Endothelial cell of umbilical vein (primary cell): ENCODE measurements around the gene SOX13. TPM values are rescaled to one million over a fixed set of nuclear protein-coding genes. Genes with fewer than 3 reads are reported as not detected.

Source experiments
- BruUV-seq: library from RNA; stranded (reverse); fragments of 400-500 nt; replicated peaks from 2 replicates; lab custom pipeline; 2021; lab: Mats Ljungman, UMichigan
- CTCF ChIA-PET: fragments of 300-600, 350-600 bp; sonication (Branson Sonifier 250); formaldehyde crosslinking; loops from one replicate; lab custom pipeline; 2021; ENCODE audit warnings: antibody characterized with exemption, inconsistent platforms; lab: Charles Lee
- POLR2A ChIA-PET: fragments of 300-600, 350-600 bp; sonication (Branson Sonifier 250); formaldehyde crosslinking; loops from one replicate; lab custom pipeline; 2021; ENCODE audit warnings: antibody characterized with exemption, inconsistent platforms; lab: Charles Lee
- DNase-seq: peaks from one replicate; pipeline ENCODE4 v3.0.0-alpha.2; 2011; ENCODE audit warnings: low read depth, low spot score
- FAIRE-seq: peaks from 2 replicates; lab custom pipeline; 2011; peaks lifted over from hg19 to GRCh38; lab: Jason Lieb, UNC
- H2AFZ ChIP-seq: 2 replicates; pipeline ENCODE4 v1.6.0; 2012; ENCODE audit warnings: low read depth, low read length, control low read depth, inconsistent platforms
- H3K27ac ChIP-seq: 2 replicates; pipeline ENCODE4 v1.5.1; 2011; ENCODE audit warnings: low read depth, mild to moderate bottlenecking, control low read depth, low read length, moderate library complexity; ENCODE audit not compliant: insufficient read depth
- H3K27me3 ChIP-seq, 2 experiments: 2 replicates each; pipeline versions ENCODE4 v1.6.0 to v1.6.1; 2011; ENCODE audit warnings: low read length in 2 of 2, mixed read lengths in 1 of 2; ENCODE audit not compliant: control insufficient read depth in 2 of 2, insufficient read depth in 2 of 2
- H3K36me3 ChIP-seq, 2 experiments: 2 replicates in 1 of 2; 3 replicates in 1 of 2; pipeline ENCODE4 v1.5.1; 2011; ENCODE audit warnings: low read length in 2 of 2, mild to moderate bottlenecking in 1 of 2, moderate library complexity in 1 of 2; ENCODE audit not compliant: control insufficient read depth in 2 of 2, insufficient read depth in 2 of 2; ENCODE audit errors: extremely low read depth in 1 of 2
- H3K4me1 ChIP-seq: 3 replicates; pipeline ENCODE4 v1.5.1; 2011; ENCODE audit warnings: mild to moderate bottlenecking, low read length; ENCODE audit not compliant: control insufficient read depth, insufficient read depth; ENCODE audit errors: extremely low read depth
- H3K4me2 ChIP-seq: 2 replicates; pipeline ENCODE4 v1.6.1; 2011; ENCODE audit warnings: low read length, control low read depth, mixed read lengths; ENCODE audit not compliant: insufficient read depth
- H3K4me3 ChIP-seq, 3 experiments: fragments of 200-600 bp in 1 of 3; sonication (generic), shearing (Covaris generic) in 1 of 3; replicated peaks in 1 of 3; 2 replicates each; pipeline ENCODE4 v1.5.1; 2011 to 2016; ENCODE audit warnings: control low read depth in 3 of 3, low read length in 3 of 3, mild to moderate bottlenecking in 2 of 3, inconsistent platforms in 1 of 3, low read depth in 1 of 3, moderate library complexity in 1 of 3; ENCODE audit not compliant: insufficient read depth in 1 of 3
- H3K79me2 ChIP-seq: 2 replicates; pipeline ENCODE4 v1.6.0; 2012; ENCODE audit warnings: low read length, inconsistent platforms; ENCODE audit not compliant: control insufficient read depth, insufficient read depth
- H3K9ac ChIP-seq: replicated peaks from 2 replicates; pipeline ENCODE3; 2011; ENCODE audit warnings: low read length, control low read depth; ENCODE audit not compliant: insufficient read depth; ENCODE audit errors: extremely low read depth
- H3K9me1 ChIP-seq: replicated peaks from 3 replicates; pipeline ENCODE4 v1.6.0; 2011; ENCODE audit warnings: mild to moderate bottlenecking, low read length; ENCODE audit not compliant: control insufficient read depth, insufficient read depth; ENCODE audit errors: extremely low read depth
- H3K9me3 ChIP-seq: replicated peaks from 2 replicates; pipeline ENCODE4 v1.5.1; 2012; ENCODE audit warnings: low read length, inconsistent platforms; ENCODE audit not compliant: control insufficient read depth, insufficient read depth
- H4K20me1 ChIP-seq: replicated peaks from 2 replicates; pipeline ENCODE3; 2011; ENCODE audit warnings: mild to moderate bottlenecking, low read length; ENCODE audit not compliant: control insufficient read depth, insufficient read depth; ENCODE audit errors: extremely low read depth
- CTCF ChIP-seq, 2 donors: IDR thresholded peaks; 1 replicate in 1 of 2; 2 replicates in 1 of 2; pipeline ENCODE4 v1.5.1; 2011; ENCODE audit warnings: low read length in 2 of 2, mild to moderate bottlenecking in 2 of 2, moderate library complexity in 2 of 2, control low read depth in 1 of 2, inconsistent platforms in 1 of 2, low read depth in 1 of 2; ENCODE audit not compliant: insufficient read depth in 1 of 2; ENCODE audit errors: extremely low read depth in 1 of 2
- EZH2 ChIP-seq: IDR thresholded peaks from 2 replicates; pipeline ENCODE4 v1.6.1; 2012; ENCODE audit warnings: borderline replicate concordance, low read depth, mild to moderate bottlenecking, moderate library complexity, low read length, inconsistent platforms; ENCODE audit not compliant: severe bottlenecking
- FOS ChIP-seq: IDR thresholded peaks from 2 replicates; pipeline ENCODE4 v1.6.1; 2011; ENCODE audit warnings: mild to moderate bottlenecking, low read length, moderate library complexity, borderline replicate concordance; ENCODE audit not compliant: insufficient read depth
- GATA2 ChIP-seq: IDR thresholded peaks from 2 replicates; pipeline ENCODE4 v1.7.0; 2011; ENCODE audit warnings: low read depth, mild to moderate bottlenecking, moderate library complexity, mixed read lengths, low read length; ENCODE audit not compliant: insufficient read length, insufficient read depth
- JUN ChIP-seq: IDR thresholded peaks from 2 replicates; pipeline ENCODE4 v1.6.1; 2011; ENCODE audit warnings: borderline replicate concordance, low read depth; ENCODE audit not compliant: insufficient read length, insufficient read depth
- MAX ChIP-seq: IDR thresholded peaks from 2 replicates; pipeline ENCODE4 v1.6.1; 2011; ENCODE audit not compliant: insufficient read depth, insufficient read length
- MYC ChIP-seq: IDR thresholded peaks from one replicate; pipeline ENCODE4 v1.6.1; 2011; ENCODE audit warnings: mild to moderate bottlenecking, low read depth, low read length
- POLR2A ChIP-seq: IDR thresholded peaks from 2 replicates; pipeline ENCODE4 v1.6.1; 2012; ENCODE audit warnings: low read depth, mild to moderate bottlenecking, control low read depth, low read length
- POLR2AphosphoS5 ChIP-seq: IDR thresholded peaks from 2 replicates; pipeline ENCODE4 v1.6.1; 2012; ENCODE audit warnings: low read depth, mild to moderate bottlenecking, control low read depth, low read length, moderate library complexity; ENCODE audit not compliant: insufficient read depth
- dilution Hi-C: fragments of 300-500 bp; cut with MboI; formaldehyde crosslinking; loops from one replicate; pipeline ENCODE4 v1.15.0; 2019; ENCODE audit warnings: low sequenced_read_pairs; ENCODE audit not compliant: extremely low pct_ligation_motif_present
- intact Hi-C: fragments of 100-400 bp; cut with micrococcal nuclease; formaldehyde crosslinking; loops from one replicate; pipeline ENCODE4 v1.10.0; 2022
- polyA plus RNA-seq, 4 experiments: library from polyadenylated mRNA; depleted of rRNA in 3 of 4; stranded (reverse) in 3 of 4; unstranded in 1 of 4; fragments of >200 nt; gene quantifications; 2 replicates each; pipeline versions ENCODE4 v1.2.1 to v1.2.3, GENCODE V29; 2011 to 2012; ENCODE audit warnings: missing spikeins in 1 of 4
- total RNA-seq: library from RNA; stranded (reverse); gene quantifications from 2 replicates; pipeline ENCODE4 v1.2.3, GENCODE V29; 2021

The SOX13 gene
- total and polyA plus RNA-seq, 2 donors (not counting 3 experiments of a cell fraction or from before 2014, with no cell fraction given): 40.8 to 57.7 TPM

GRCh38 chr1:204110894-204111633 is 38.1 kb downstream of the SOX13 start:
- Histone ChIP-seq H4K20me1 (no peaks in the 10 kb centered on the region), H3K9me1 (no peaks in the 10 kb centered on the region), H3K4me1 (peaks cover 29% of the 10 kb centered on the region), H3K27ac (no peak overlapping the region), H3K79me2 (peaks cover 11% of the 10 kb centered on the region), H3K4me2 (no peak overlapping the region), H3K9ac (no peak overlapping the region), H2AFZ (no peak overlapping the region), H3K4me3 (no peak overlapping the region), H3K36me3 (peaks cover 0 to 2% of the 10 kb centered on the region in 2 experiments), H3K9me3 (no peaks in the 10 kb centered on the region), H3K27me3 (no peaks in the 10 kb centered on the region)
- BruUV-seq: no TSS peak
- ChIA-PET POLR2A (no interaction called here), CTCF (interaction anchor here (1.3 to 6.7 kb wide), 3 partner anchors 18 to 240 kb away, joined by 3 to 45 read pairs (median 5); no protein-coding TSS in a partner anchor)
- intact Hi-C loops (no loop called here), dilution Hi-C loops (no loop called here)
- FAIRE-seq: no peak
- TF ChIP-seq POLR2AphosphoS5: no peak
- no peak for TF ChIP-seq POLR2A
- TF ChIP-seq JUN: no peak
- TF ChIP-seq FOS: no peak
- DNase-seq: no peak

GRCh38 chr1:204112876-204113730 is 40.2 kb downstream of the SOX13 start:
- dilution Hi-C loops: no loop called here
- DNase-seq (no peak), FAIRE-seq (no peak)
- Histone ChIP-seq H3K4me2 (no peak overlapping the region), H3K27ac (no peak overlapping the region), H4K20me1 (no peaks in the 10 kb centered on the region), H2AFZ (no peak overlapping the region), H3K36me3 (peaks cover 0 to 14% of the 10 kb centered on the region in 2 experiments), H3K9me1 (no peaks in the 10 kb centered on the region), H3K4me3 (no peak overlapping the region), H3K4me1 (peaks cover 22% of the 10 kb centered on the region), H3K9ac (no peak overlapping the region), H3K79me2 (peaks cover 11% of the 10 kb centered on the region), H3K9me3 (no peaks in the 10 kb centered on the region), H3K27me3 (no peaks in the 10 kb centered on the region)
- BruUV-seq: no TSS peak
- intact Hi-C loops: no loop called here
- CTCF ChIA-PET: interaction anchor here (1.2 to 6.7 kb wide), 4 partner anchors 11 to 241 kb away, joined by 3 to 45 read pairs (median 14); no protein-coding TSS in a partner anchor
- TF ChIP-seq MYC: no peak
- TF ChIP-seq POLR2A: no peak
- TF ChIP-seq MAX: no peak
- TF ChIP-seq JUN: no peak
- TF ChIP-seq EZH2: no peak
- TF ChIP-seq POLR2AphosphoS5: no peak
- TF ChIP-seq FOS: no peak
- TF ChIP-seq CTCF (IDR thresholded peaks at IDR 0.05; ENCODE audit: extremely low read depth in 1 of 2, insufficient read depth in 1 of 2, low read depth in 1 of 2, low read length in 2 of 2): no peak
- TF ChIP-seq GATA2: no peak
- POLR2A ChIA-PET: no interaction called here
